ENCODE data around the gene OR13C5. TPM values are rescaled to one million over a fixed set of nuclear protein-coding genes. Genes with fewer than 3 reads are reported as not detected.

The OR13C5 gene
- total and polyA plus RNA-seq, 2 of the 13 experiments (the other 11 are each of a cell fraction or from before 2014, with no cell fraction given) = not detected

GRCh38 chr9:104608336-104608735, 9.1 kb upstream of the OR13C5 start:
- Histone ChIP-seq H3K9ac (ENCODE audit: insufficient read depth, low read depth, low read length) (no peak overlapping the region), H3K4me3 (replicated peaks in 1 of 3; ENCODE audit: insufficient read depth in 1 of 3, low read depth in 2 of 3, low read length in 3 of 3) (no peak overlapping the region), H2AFZ (ENCODE audit: low read length) (no peak overlapping the region), H4K20me1 (ENCODE audit: insufficient read depth, low read length) (no peaks in the 10 kb centered on the region), H3K36me3 (replicated peaks in 1 of 2; ENCODE audit: control insufficient read depth in 1 of 2, insufficient read depth in 2 of 2, low read length in 2 of 2) (no peaks in the 10 kb centered on the region), H3K79me2 (ENCODE audit: insufficient read depth, low read length) (no peaks in the 10 kb centered on the region), H3K4me1 (ENCODE audit: insufficient read depth, low read length) (no peaks in the 10 kb centered on the region), H3K27me3 (ENCODE audit: control insufficient read depth in 1 of 2, insufficient read depth in 2 of 2, low read length in 2 of 2) (no peaks in the 10 kb centered on the region), H3K9me3 (ENCODE audit: low read length) (no peaks in the 10 kb centered on the region), H3K4me2 (ENCODE audit: low read depth, low read length) (no peak overlapping the region), H3K27ac (ENCODE audit: extremely low read length, insufficient read depth, low read length) (no peak overlapping the region)
- no TSS peak for BruUV-seq (replicated peaks)
- DNase-seq (ENCODE audit: low spot score) = no peak
- ChIA-PET CTCF (ENCODE audit: low intra/inter-chr PET ratio, low total read pairs) (no interaction called here), POLR2A (no interaction called here)
- TF ChIP-seq ZNF766 (CRISPR knock-in tag; IDR thresholded peaks at IDR 0.05; ENCODE audit: borderline replicate concordance) (no peak), ARHGAP35 (CRISPR knock-in tag; IDR thresholded peaks at IDR 0.05; ENCODE audit: borderline replicate concordance) (no peak), ZNF75D (CRISPR knock-in tag; IDR thresholded peaks at IDR 0.05; ENCODE audit: borderline replicate concordance) (no peak), ZNF562 (CRISPR knock-in tag; IDR thresholded peaks at IDR 0.05; ENCODE audit: borderline replicate concordance) (no peak), ZNF776 (CRISPR knock-in tag; IDR thresholded peaks at IDR 0.05) (no peak), ZNF619 (CRISPR knock-in tag; IDR thresholded peaks at IDR 0.05) (no peak), TCF7L2 (IDR thresholded peaks at IDR 0.05; ENCODE audit: low read depth, low read length) (no peak), ZNF232 (CRISPR knock-in tag; IDR thresholded peaks at IDR 0.05; ENCODE audit: borderline replicate concordance) (no peak), GATAD1 (CRISPR knock-in tag; IDR thresholded peaks at IDR 0.05) (no peak), ATF2 (CRISPR knock-in tag; IDR thresholded peaks at IDR 0.05) (no peak), TEAD2 (CRISPR knock-in tag; IDR thresholded peaks at IDR 0.05) (no peak), ZNF496 (CRISPR knock-in tag; IDR thresholded peaks at IDR 0.05; ENCODE audit: insufficient replicate concordance) (no peak), TAF1 (CRISPR knock-in tag; IDR thresholded peaks at IDR 0.05) (no peak), ATF1 (CRISPR knock-in tag; IDR thresholded peaks at IDR 0.05) (no peak)
- no peak for FAIRE-seq
- in situ Hi-C loops (cut with HindIII; ENCODE audit: extremely low pct_ligation_motif_present, low pct_unique_long_range_greater_than_20kb) (no loop called here), intact Hi-C loops (cut with micrococcal nuclease; ENCODE audit: unreplicated experiment) (no loop called here)
- WGBS (ENCODE audit: low lambda C conversion rate) = 2% methylated on average over 1 of the region's 1 CpG
- ATAC-seq = no peak

Data from HepG2 (cell line).